Dedifferentiated amniotic fluid mesenchymal stem cell (primary cell): Measurements from ENCODE around the gene SKAP1.
"Not testable (repeated sequence)": the region's sequence is repeated elsewhere in the genome, so short reads cannot be mapped to it uniquely, and the experiment has no call there.

Experiments used
- DNase-seq: peaks from one replicate; pipeline ENCODE4 v3.0.0-alpha.2; 2016; ENCODE audit errors: extremely low spot score

The SKAP1 gene

DNA sequence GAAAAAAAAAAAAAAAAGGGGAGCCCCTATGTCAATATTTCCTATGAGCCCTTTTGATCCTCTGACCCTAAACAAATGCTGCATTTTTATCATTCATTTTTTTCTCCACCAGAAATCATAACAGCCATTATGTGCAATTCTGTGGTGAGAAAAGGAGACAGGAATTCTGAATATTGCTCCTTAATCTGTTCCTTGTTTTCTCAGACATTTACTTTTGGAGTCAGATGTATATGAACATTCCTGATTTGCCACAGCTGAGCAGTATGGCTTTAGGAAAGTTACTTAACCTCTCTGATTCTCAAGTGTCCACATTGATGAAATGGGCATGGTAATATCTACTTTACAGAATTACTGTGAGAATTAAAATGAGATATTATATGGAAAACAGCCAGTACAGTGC is 144.4 kb downstream of the SKAP1 start:
- no peak for DNase-seq

DNA sequence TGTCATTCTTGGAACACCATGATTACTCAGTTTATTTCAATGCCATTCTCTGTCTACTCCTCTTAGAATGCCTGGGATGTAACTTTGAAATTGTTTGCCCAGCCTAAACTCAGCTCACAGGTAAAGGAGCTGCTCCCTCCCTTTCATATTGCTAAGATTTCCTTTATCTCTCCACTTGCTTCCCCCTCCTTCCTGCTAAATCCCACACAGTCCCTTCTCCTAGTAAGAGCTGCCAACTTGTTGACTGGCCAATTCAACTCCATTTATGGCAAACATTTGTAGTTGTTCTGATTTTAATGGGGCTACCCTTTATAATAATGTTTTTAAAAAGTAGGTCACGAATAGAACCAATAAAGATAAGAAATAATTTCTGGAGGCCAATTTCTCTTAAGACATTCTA is 146.1 kb downstream of the SKAP1 start:
- DNase-seq = no peak

GRCh38 chr17:48283411-48283810 is 146.6 kb downstream of the SKAP1 start:
- DNase-seq = no peak

DNA sequence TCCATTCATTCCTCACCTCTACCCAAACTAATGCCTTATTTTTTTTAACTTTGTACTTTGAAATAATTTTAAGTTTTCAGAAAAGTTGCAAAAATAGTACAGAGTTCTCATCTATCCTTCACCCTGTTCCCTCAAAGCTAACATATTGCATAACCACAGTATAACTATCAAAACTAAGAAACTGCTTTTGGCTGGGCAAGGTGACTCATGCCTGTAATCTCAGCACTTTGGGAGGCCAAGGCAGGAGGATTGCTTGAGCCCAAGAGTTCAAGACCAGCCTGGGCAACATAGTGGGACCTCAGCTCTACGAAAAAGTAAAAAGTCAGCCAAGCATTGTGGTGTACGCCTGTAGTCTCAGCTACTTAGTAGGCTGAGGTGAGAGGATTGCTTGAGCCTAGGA is 147.7 kb downstream of the SKAP1 start:
- no peak for DNase-seq

DNA sequence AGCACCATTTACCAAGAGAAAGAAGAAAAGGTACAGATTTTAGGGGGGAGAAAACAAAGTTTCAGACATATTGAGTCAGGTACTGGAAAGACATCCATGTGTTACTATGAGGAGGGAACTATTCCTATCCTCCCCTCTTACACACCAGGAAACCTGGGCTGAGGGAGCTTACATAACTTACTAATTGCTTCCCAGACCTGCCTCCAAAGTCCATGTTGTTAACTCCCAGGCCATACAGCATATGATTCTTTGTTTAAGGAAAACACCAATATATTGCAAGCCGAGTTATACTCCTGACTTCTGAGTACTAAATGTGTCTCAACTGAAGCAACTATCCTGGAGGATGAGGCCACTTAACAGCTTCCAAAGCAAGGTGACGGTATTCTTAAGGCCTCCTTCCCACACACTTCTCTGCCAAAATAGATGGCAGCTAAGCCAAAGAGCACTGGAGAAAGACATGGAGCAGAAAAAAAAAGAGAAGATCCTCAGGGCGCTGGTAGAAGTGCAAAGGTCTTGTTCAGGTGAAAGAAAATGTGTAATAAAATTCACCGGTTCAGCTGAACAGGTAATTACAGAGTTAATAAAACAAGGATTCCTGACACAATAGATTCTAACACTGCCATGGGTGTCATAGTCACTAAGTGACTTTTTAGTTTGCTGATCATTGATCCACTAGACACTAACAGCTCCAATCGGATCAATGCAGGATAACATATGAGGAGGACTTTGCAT is 151.1 kb downstream of the SKAP1 start:
- DNase-seq = no peak

- no peak for DNase-seq
Measured at GRCh38 chr17:48276776-48277175, 153.2 kb downstream of the SKAP1 start.

- DNase-seq = no peak
Measured at GRCh38 chr17:48270899-48271298, 159.1 kb downstream of the SKAP1 start.

- no peak for DNase-seq
Measured at GRCh38 chr17:48269209-48269608, 160.8 kb downstream of the SKAP1 start.

- DNase-seq = no peak
Measured at GRCh38 chr17:48263731-48264035, 166.3 kb downstream of the SKAP1 start.

DNA sequence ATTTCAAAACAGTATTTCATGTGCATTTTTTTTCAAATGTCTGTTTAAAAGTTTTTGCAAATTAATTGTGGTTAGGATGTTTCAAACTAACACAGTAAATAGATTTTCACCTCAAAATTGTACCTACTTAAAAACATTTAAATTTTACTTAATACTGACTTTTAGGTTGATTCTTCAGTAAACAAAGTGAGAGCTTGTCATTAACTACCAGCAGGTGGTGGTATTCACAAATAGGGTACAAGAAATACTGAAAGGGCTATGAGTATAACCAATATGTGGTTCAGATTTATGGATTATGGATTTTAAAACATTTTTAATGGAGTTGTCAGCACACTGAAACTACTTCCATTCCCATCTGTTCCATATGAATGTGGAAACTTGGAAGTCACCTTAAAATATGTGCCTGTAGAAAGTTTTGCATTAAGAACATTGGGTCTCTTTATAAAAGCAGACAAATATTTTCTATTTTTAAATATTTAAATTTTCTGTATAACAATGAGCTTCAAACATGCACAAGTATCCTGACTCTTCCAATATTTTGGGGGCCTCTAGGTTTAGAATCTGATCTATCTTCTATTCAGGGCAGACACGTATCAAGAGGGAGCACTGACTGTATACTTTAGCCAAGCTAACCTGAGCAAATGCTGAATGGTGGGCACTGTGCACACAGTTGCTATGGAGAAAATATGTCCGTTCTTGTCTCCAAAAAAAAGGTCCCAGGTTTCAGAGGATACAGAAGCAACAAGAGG is 166.9 kb downstream of the SKAP1 start:
- no peak for DNase-seq

DNA sequence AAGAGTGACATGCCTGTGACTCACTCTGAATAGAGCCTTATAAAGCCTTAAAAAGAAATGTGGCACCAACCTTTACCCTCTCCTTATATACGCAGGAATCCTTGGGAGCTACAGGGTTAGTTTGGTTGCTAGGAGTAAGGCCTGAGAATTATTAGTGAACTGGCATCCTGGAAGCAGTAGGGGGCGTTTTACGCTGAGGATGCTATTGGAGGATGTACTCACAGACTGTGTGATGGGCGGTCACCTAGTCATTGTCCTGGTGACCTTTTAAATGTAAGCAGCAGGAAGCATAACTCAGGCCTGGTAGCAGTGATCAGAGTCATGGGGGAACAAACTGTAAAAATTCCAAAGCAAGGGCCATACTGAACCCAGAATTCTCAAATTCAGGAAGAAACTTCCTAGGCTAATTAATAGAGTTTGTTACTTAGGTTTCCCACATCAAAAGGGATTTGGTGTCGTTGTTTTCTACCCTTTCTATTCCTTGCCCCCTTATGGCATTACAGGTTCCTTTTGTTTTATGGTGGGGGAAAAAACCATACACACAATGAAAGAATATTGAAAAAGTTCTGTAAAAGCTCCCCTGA is 168.6 kb downstream of the SKAP1 start:
- DNase-seq = no peak

GRCh38 chr17:48259694-48260291 is 170.2 kb downstream of the SKAP1 start:
- no peak for DNase-seq

DNA sequence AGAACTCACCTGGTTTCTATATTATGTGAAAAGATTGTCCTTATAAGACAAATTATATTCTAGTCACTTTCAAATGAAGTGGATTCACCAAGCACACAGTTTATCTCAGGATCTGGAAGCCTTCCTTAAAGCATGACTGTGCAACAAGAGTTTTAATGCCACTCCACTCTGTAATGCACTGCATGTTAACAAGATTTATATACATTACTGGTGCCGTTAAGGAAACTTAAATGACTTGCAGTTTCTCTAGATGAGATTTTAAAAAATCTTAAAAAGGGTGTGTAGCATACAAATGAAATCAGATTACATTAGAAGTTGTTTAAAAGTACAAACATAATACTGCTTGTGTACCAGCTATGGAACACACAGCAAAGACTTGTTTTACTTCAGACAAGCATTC is 171.7 kb downstream of the SKAP1 start:
- no peak for DNase-seq

DNA sequence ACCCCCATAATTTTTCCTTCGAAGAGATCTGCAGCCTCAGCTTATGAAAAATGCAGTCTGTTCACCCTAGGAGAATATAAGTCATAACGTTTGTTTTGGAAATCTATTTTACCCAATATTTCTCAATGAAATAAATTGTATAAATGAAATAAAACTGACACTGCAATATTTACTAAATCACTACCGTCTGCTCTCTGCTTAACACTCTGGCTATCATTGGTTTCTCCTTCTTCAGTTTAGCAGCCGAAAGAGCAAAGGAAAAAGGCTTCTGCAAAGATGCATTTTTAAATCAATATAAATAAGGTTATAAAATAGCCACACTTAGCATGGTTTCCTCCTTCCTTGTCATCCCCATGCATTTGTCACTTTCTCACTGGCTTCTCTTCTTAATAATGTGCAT is 174.3 kb downstream of the SKAP1 start:
- DNase-seq = no peak

DNA sequence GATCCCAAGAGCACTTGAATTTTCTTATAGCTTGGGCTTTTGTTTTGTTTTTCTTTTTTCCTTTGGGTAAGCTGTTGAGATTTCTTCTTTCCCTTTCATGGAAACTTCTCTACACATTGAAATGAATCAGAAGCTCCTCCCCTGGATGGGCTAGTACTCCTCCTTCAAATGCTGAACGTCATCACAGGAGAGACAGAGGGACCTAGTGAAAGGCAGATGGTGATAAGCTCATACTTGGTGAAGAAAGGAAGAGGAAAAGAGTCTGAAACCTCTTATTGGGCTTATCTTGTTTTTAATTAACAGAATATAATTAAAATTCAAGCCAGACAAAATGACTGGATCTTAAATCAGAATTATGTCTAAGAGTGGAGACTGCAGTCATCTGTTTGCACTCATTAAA is 175.1 kb downstream of the SKAP1 start:
- no peak for DNase-seq

DNA sequence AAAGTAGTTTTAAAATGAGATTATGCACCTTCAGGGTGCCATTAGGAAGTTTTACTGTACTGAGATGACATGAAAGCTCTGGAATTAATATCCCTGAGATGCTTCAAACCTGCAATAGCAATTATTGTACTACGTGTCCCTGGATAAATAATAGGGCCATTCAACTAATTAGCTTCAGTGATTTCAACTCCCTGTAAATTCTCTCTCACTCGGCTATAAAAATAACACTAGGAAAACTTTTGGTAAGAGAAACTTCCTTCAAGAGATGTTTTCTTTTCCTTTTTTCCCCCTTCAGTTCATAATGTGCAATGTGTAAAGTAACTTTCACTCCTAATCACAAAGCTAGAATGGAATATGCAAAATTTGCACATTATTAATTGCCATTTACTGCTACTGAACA is 176.0 kb downstream of the SKAP1 start:
- no peak for DNase-seq

- DNase-seq = no peak
Measured at GRCh38 chr17:48251950-48252349, 178.1 kb downstream of the SKAP1 start.

DNA sequence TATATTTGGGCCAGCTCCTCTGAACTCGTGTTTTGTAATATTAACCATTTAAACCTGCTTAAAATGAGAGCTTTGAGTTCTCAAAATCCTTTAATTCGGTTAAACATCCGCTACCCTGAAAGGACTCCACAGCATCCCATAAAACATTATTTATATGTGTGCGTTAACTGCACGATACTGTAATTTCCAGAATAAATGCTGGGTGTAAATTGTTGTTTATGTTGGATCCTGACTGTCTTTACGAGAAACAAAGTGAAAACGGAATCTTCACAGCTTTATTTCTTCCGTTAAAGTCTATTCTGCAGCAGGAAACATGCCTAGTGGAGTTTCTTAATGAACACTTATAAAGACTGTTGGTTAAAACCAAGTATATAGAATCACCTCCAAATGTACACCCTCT is 179.1 kb downstream of the SKAP1 start:
- DNase-seq = no peak

DNA sequence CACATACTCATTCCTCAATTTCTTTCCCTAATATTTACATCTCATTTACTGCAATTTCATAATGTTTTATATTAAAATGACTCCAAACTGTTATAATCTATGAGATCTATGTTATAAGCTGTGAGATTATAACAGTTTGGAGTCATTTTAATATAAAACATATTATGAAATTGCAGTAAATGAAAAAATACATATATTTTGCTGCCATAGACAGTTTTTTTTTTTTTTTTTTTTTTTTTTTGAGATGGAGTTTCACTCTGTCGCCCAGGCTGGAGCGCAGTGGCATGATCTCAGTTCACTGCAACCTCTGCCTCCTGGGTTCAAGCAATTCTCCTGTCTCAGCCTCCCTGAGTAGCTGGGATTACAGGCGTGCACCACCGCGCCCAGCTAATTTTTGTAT is 180.0 kb downstream of the SKAP1 start:
- not testable (repeated sequence) for DNase-seq

GRCh38 chr17:48247603-48248002 is 182.4 kb downstream of the SKAP1 start:
- DNase-seq = no peak

- no peak for DNase-seq
Measured at GRCh38 chr17:48247038-48247437, 183.0 kb downstream of the SKAP1 start.

DNA sequence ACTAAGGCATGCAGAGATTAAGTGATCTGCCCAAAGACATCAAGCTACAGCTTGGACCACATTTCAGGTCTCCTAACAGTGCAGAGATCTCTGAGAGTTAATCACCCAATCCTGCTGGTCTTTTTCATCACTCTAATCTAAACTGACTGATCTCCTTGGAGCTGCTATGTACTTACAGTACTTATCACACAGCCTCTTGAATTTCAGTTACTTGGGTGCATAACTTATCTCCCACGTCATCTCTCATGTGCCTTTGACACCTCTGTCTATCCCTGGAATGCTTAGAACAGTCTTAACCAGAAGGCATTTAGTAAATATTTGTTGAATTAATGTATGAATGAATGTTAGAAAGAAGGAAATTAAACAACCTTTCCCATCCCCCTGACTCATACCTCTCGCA is 183.4 kb downstream of the SKAP1 start:
- no peak for DNase-seq

- DNase-seq = not testable (repeated sequence)
Measured at GRCh38 chr17:48245465-48246033, 184.5 kb downstream of the SKAP1 start.
